HepG2 (cell line): ENCODE data around the gene CEP55. TPM values are rescaled to one million over a fixed set of nuclear protein-coding genes. Genes with fewer than 3 reads are reported as not detected.

ENCODE experiments used
- ATAC-seq: fragments of 200-7000 bp; cut with Tn5 transposase; 3 replicates; pipeline ENCODE4 v1.9.1; 2020; ENCODE audit warnings: mild to moderate bottlenecking, moderate library complexity
- BruUV-seq: library from RNA; stranded (reverse); fragments of 400-500 nt; replicated peaks from 2 replicates; lab custom pipeline; 2021; lab: Mats Ljungman, UMichigan
- CTCF ChIA-PET: fragments of 300-600 bp; formaldehyde crosslinking; extraction: SDS; loops from one replicate; lab custom pipeline; 2021; ENCODE audit warnings: low total read pairs, inconsistent platforms, low intra/inter-chr PET ratio; lab: Yijun Ruan, JAX
- POLR2A ChIA-PET: fragments of 350-600 bp; sonication (Branson Sonifier 250); formaldehyde crosslinking; loops from one replicate; lab custom pipeline; 2020; ENCODE audit warnings: antibody characterized with exemption, inconsistent platforms; lab: Yijun Ruan, JAX
- DNase-seq: peaks from one replicate; pipeline ENCODE4 v3.0.0-alpha.2; 2015; ENCODE audit warnings: low spot score
- FAIRE-seq: peaks from 3 replicates; lab custom pipeline; 2011; peaks lifted over from hg19 to GRCh38; lab: Jason Lieb, UNC
- H2AFZ ChIP-seq: one replicate; pipeline ENCODE4 v1.6.1; 2011; ENCODE audit warnings: low read length, inconsistent platforms
- H3K27ac ChIP-seq: fragments of 300-600 bp; 3 replicates; pipeline ENCODE4 v1.8.0; 2011; ENCODE audit warnings: mixed run types, mild to moderate bottlenecking, mixed read lengths, low read length, inconsistent platforms; ENCODE audit not compliant: insufficient read depth; ENCODE audit errors: extremely low read length
- H3K27me3 ChIP-seq, 2 experiments: fragments of 200-600 bp in 1 of 2; 2 replicates in 1 of 2; 3 replicates in 1 of 2; pipeline versions ENCODE4 v1.6.0 to v1.8.0; 2011; ENCODE audit warnings: low read length in 2 of 2, mild to moderate bottlenecking in 2 of 2, moderate library complexity in 2 of 2, inconsistent platforms in 1 of 2; ENCODE audit not compliant: insufficient read depth in 2 of 2, control insufficient read depth in 1 of 2
- H3K36me3 ChIP-seq, 2 experiments: fragments of 200-600 bp in 1 of 2; replicated peaks in 1 of 2; 2 replicates in 1 of 2; 3 replicates in 1 of 2; pipeline versions ENCODE4 v1.5.1 to v1.8.0; 2011; ENCODE audit warnings: low read length in 2 of 2, inconsistent platforms in 1 of 2; ENCODE audit not compliant: insufficient read depth in 2 of 2, control insufficient read depth in 1 of 2
- H3K4me1 ChIP-seq: 2 replicates; pipeline ENCODE4 v1.5.1; 2012; ENCODE audit warnings: low read length, inconsistent platforms; ENCODE audit not compliant: insufficient read depth
- H3K4me2 ChIP-seq: 2 replicates; pipeline ENCODE4 v1.6.0; 2011; ENCODE audit warnings: low read depth, low read length, inconsistent platforms
- H3K4me3 ChIP-seq, 3 experiments: fragments of 200-600 bp in 1 of 3; sonication (generic), shearing (Covaris generic) in 1 of 3; replicated peaks in 1 of 3; 2 replicates each; pipeline ENCODE4 v1.5.1; 2011 to 2016; ENCODE audit warnings: low read length in 3 of 3, inconsistent platforms in 2 of 3, low read depth in 2 of 3, mild to moderate bottlenecking in 2 of 3, control low read depth in 1 of 3, mixed read lengths in 1 of 3; ENCODE audit not compliant: insufficient read depth in 1 of 3
- H3K79me2 ChIP-seq: one replicate; pipeline ENCODE4 v1.6.1; 2011; ENCODE audit warnings: low read length, inconsistent platforms; ENCODE audit not compliant: insufficient read depth
- H3K9ac ChIP-seq: 2 replicates; pipeline ENCODE4 v1.6.0; 2011; ENCODE audit warnings: mild to moderate bottlenecking, low read depth, low read length, inconsistent platforms; ENCODE audit not compliant: insufficient read depth
- H3K9me3 ChIP-seq: 2 replicates; pipeline ENCODE4 v1.5.1; 2012; ENCODE audit warnings: mild to moderate bottlenecking, low read length
- H4K20me1 ChIP-seq: 2 replicates; pipeline ENCODE4 v1.6.0; 2011; ENCODE audit warnings: inconsistent platforms, mild to moderate bottlenecking, low read length, moderate library complexity; ENCODE audit not compliant: insufficient read depth
- POLR2AphosphoS5 ChIP-seq: IDR thresholded peaks from 2 replicates; pipeline ENCODE4 v1.6.1; 2012; ENCODE audit warnings: low read depth, low read length
- POLR2G ChIP-seq: fragments of 200-400 bp; formaldehyde crosslinking; IDR thresholded peaks from 2 replicates; pipeline ENCODE4 v1.6.1; 2018; ENCODE audit warnings: mild to moderate bottlenecking, low read depth, low read length, moderate library complexity
- ZNF629 ChIP-seq: sonication (generic); formaldehyde crosslinking; conservative IDR thresholded peaks from 2 replicates; pipeline ENCODE4 v1.5.0; 2020; ENCODE audit warnings: missing genetic modification reagents
- ZNF800 ChIP-seq: sonication (generic); formaldehyde crosslinking; IDR thresholded peaks from 2 replicates; pipeline ENCODE4 v1.4.0; 2020; ENCODE audit warnings: missing genetic modification reagents
- WGBS: methylation state at CpG from one replicate; pipeline ENCODE4 v1.1.6; 2017; ENCODE audit warnings: low lambda C conversion rate; 5-methylcytosine and 5-hydroxymethylcytosine counted together
- in situ Hi-C: cut with HindIII; loops from 2 replicates; pipeline ENCODE4 v1.10.0; 2017; ENCODE audit warnings: low pct_unique_long_range_greater_than_20kb; ENCODE audit not compliant: extremely low pct_ligation_motif_present
- intact Hi-C: fragments of 100-400 bp; cut with micrococcal nuclease; formaldehyde crosslinking; loops from one replicate; pipeline ENCODE4 v1.10.0; 2022; ENCODE audit not compliant: unreplicated experiment
- polyA plus RNA-seq, 8 experiments: library from polyadenylated mRNA; depleted of rRNA in 3 of 8; stranded (reverse) in 7 of 8; unstranded in 1 of 8; fragments of >200 nt; fragmentation: Illumina TruSeq in 4 of 8; extraction: Trizol in 4 of 8; gene quantifications; 2 replicates each; pipeline versions ENCODE4 v1.2.1 to v1.2.3, GENCODE V29; 2011 to 2016; ENCODE audit warnings: low read depth in 4 of 8, missing spikeins in 1 of 8, mixed read lengths in 1 of 8; ENCODE audit not compliant: insufficient read depth in 1 of 8
- total RNA-seq, 5 experiments: library from RNA; depleted of rRNA; stranded (reverse); fragments of >200 nt; fragmentation: Illumina TruSeq; extraction: Trizol; gene quantifications; 2 replicates each; pipeline ENCODE4 v1.2.3, GENCODE V29; 2016; ENCODE audit warnings: low read depth in 1 of 5

CEP55 gene
- total and polyA plus RNA-seq, 2 of the 13 experiments (the other 11 are each of a cell fraction or from before 2014, with no cell fraction given), result 6.5 to 17.1 TPM

- no peak overlapping the region for H3K9ac ChIP-seq
- H3K4me3 ChIP-seq, result no peak overlapping the region
- in situ Hi-C loops (no loop called here), intact Hi-C loops (no loop called here)
- no peak overlapping the region for H3K27ac ChIP-seq
- ATAC-seq (no peak), DNase-seq (no peak), FAIRE-seq (no peak)
- 0 out of 2 replicates have a peak overlapping the region, but pooled peaks have one; percentile 7 for H3K4me2 ChIP-seq
- no peaks in the 10 kb centered on the region for H3K79me2 ChIP-seq
- peaks cover 4 to 56% of the 10 kb centered on the region in 2 experiments for H3K27me3 ChIP-seq
- TF ChIP-seq POLR2AphosphoS5 (no peak), ZNF629 (0 out of 2 replicates have a peak, but pooled peaks have one; percentile 15)
- no peak overlapping the region for H2AFZ ChIP-seq
- WGBS, result 42% methylated on average over 24 of the region's 33 CpGs
- ChIA-PET POLR2A (no interaction called here), CTCF (no interaction called here)
- H3K36me3 ChIP-seq, result no peaks in the 10 kb centered on the region
- BruUV-seq, result no TSS peak
- H4K20me1 ChIP-seq, result no peaks in the 10 kb centered on the region
- no peaks in the 10 kb centered on the region for H3K4me1 ChIP-seq
- H3K9me3 ChIP-seq, result no peaks in the 10 kb centered on the region
These were observed 71.1 kb downstream of the CEP55 start for GRCh38 chr10:93567277-93568104.

GRCh38 chr10:93568105-93568390 is 71.6 kb downstream of the CEP55 start:
- Histone ChIP-seq H3K4me2 (0 out of 2 replicates have a peak overlapping the region, but pooled peaks have one; percentile 7), H3K27ac (no peak overlapping the region), H3K79me2 (no peaks in the 10 kb centered on the region), H3K9me3 (no peaks in the 10 kb centered on the region), H2AFZ (no peak overlapping the region), H3K4me1 (no peaks in the 10 kb centered on the region), H3K4me3 (no peak overlapping the region; a peak in 1 of 6 replicates), H3K36me3 (no peaks in the 10 kb centered on the region), H3K27me3 (peaks cover 4 to 62% of the 10 kb centered on the region in 2 experiments), H3K9ac (no peak overlapping the region), H4K20me1 (no peaks in the 10 kb centered on the region)
- intact Hi-C loops, result no loop called here
- BruUV-seq, result no TSS peak
- ChIA-PET CTCF (no interaction called here), POLR2A (no interaction called here)
- DNase-seq (no peak), ATAC-seq (peak; percentile 30; the same call in 2 of the 3 replicates), FAIRE-seq (no peak)
- in situ Hi-C loops, result no loop called here
- 3% methylated on average over 6 of the region's 21 CpGs for WGBS
- TF ChIP-seq POLR2G, result no peak
- TF ChIP-seq ZNF800, result peak; percentile 25; the same call in 1 of the 2 replicates
